Measurements from ENCODE around the gene MACC1. TPM values are rescaled to one million over a fixed set of nuclear protein-coding genes. Genes with fewer than 3 reads are reported as not detected.

MACC1 gene
- total and polyA plus RNA-seq, 10 of the 15 experiments (the other 5 are each of a cell fraction or from before 2014, with no cell fraction given) = 6.0 to 61.1 (median 12.7) TPM

GRCh38 chr7:20200361-20200760 is 16.8 kb downstream of the MACC1 start:
- no peaks in the 10 kb centered on the region for H4K20me1 ChIP-seq (ENCODE audit: control insufficient read depth, insufficient read depth)
- CTCF ChIA-PET = interaction anchor here (0.7 to 1.6 kb wide), 4 partner anchors 14 to 36 kb away, joined by 3 to 4 read pairs (median 3); no protein-coding TSS in a partner anchor
- H2AFZ ChIP-seq (ENCODE audit: control insufficient read depth, low read depth, low read length) = no peak overlapping the region
- H3K36me3 ChIP-seq (ENCODE audit: control insufficient read depth in 2 of 2, insufficient read depth in 2 of 2, low read length in 1 of 2) = peaks cover 0 to 2% of the 10 kb centered on the region in 2 experiments; a peak in 2 of 4 replicates
- WGBS (ENCODE audit: insufficient coverage, insufficient replicate concordance, low lambda C conversion rate, missing lambda C conversion rate) = 11% methylated on average over 3 of the region's 3 CpGs
- SMC1A ChIA-PET (ENCODE audit: uncharacterized antibody, unreplicated experiment) = interaction anchor here (1.2 to 6.7 kb wide), 6 partner anchors 12 to 111 kb away, joined by 3 to 123 read pairs (median 14); partner anchors contain the start of gene MACC1
- H3K4me3 ChIP-seq = no peak overlapping the region
- H3K79me2 ChIP-seq (ENCODE audit: control insufficient read depth, insufficient read depth, low read length) = peaks cover 41% of the 10 kb centered on the region
- H3K27ac ChIP-seq (ENCODE audit: control insufficient read depth, insufficient read depth) = peak overlapping the region; percentile 64; the same call in 1 of the 2 replicates
- POLR2A ChIA-PET = interaction anchor here (1.6 to 5.0 kb wide), 3 partner anchors 13 to 23 kb away, joined by 3 to 49 read pairs (median 16); no protein-coding TSS in a partner anchor
- peak; percentile 63 for ATAC-seq
- intact Hi-C loops (cut with micrococcal nuclease; ENCODE audit: unreplicated experiment) (loop anchor here (1.0 kb wide), 1 partner anchor 111 kb away; no protein-coding TSS in a partner anchor), in situ Hi-C loops (cut with MboI) (no loop called here)
- DNase-seq (ENCODE audit: low read depth, low spot score) = no peak
- RAD21 ChIA-PET (ENCODE audit: unreplicated experiment) = interaction anchor here (1.0 to 1.6 kb wide), 3 partner anchors 14 to 37 kb away, joined by 6 to 15 read pairs (median 6); no protein-coding TSS in a partner anchor
- H3K9me3 ChIP-seq (replicated peaks; ENCODE audit: control insufficient read depth, insufficient read depth, low read length) = no peaks in the 10 kb centered on the region; the same call in 2 of the 3 replicates
- no peak for FAIRE-seq
- BruUV-seq (replicated peaks) = no TSS peak
- no peaks in the 10 kb centered on the region for H3K27me3 ChIP-seq (replicated peaks in 1 of 2; ENCODE audit: control insufficient read depth in 2 of 2, insufficient read depth in 2 of 2, low read length in 1 of 2)
- H3K9ac ChIP-seq (ENCODE audit: control insufficient read depth, insufficient read depth, low read length) = no peak overlapping the region
- H3K4me2 ChIP-seq (ENCODE audit: control insufficient read depth, insufficient read depth) = peak overlapping the region; percentile 77
- peaks cover 21% of the 10 kb centered on the region for H3K4me1 ChIP-seq (ENCODE audit: control insufficient read depth, insufficient read depth, low read length)
- no peak for TF ChIP-seq TARDBP (IDR thresholded peaks at IDR 0.05; ENCODE audit: borderline replicate concordance)
- no peak for TF ChIP-seq ZBTB33 (IDR thresholded peaks at IDR 0.05)
- peak; percentile 35; the same call in 1 of the 2 replicates for TF ChIP-seq RELB (IDR thresholded peaks at IDR 0.05; ENCODE audit: low read depth)
- no peak for TF ChIP-seq SMAD1 (IDR thresholded peaks at IDR 0.05; ENCODE audit: low read depth, partially characterized antibody)
- no peak for TF ChIP-seq E4F1 (IDR thresholded peaks at IDR 0.05; ENCODE audit: borderline replicate concordance, partially characterized antibody)
- no peak for TF ChIP-seq WRNIP1 (IDR thresholded peaks at IDR 0.05; ENCODE audit: borderline replicate concordance, low read depth, low read length)
- no peak for TF ChIP-seq CBFB (IDR thresholded peaks at IDR 0.05; ENCODE audit: low read depth)
- TF ChIP-seq SREBF2 (IDR thresholded peaks at IDR 0.05; ENCODE audit: low read length) = no peak
- no peak for TF ChIP-seq POU2F2 (IDR thresholded peaks at IDR 0.05; ENCODE audit: borderline replicate concordance, low read depth, low read length)
- TF ChIP-seq SP1 (IDR thresholded peaks at IDR 0.05; ENCODE audit: low read depth, low read length) = no peak
- peak; percentile 91 for TF ChIP-seq MEF2A (IDR thresholded peaks at IDR 0.05; ENCODE audit: insufficient read depth, low read depth, low read length)
- no peak for TF ChIP-seq CBX3 (IDR thresholded peaks at IDR 0.05; ENCODE audit: borderline replicate concordance, low read depth)
- TF ChIP-seq ZNF622 (IDR thresholded peaks at IDR 0.05) = no peak
- TF ChIP-seq BCLAF1 (IDR thresholded peaks at IDR 0.05) = no peak
- TF ChIP-seq NRF1 (conservative IDR thresholded peaks at IDR 0.05; ENCODE audit: low read depth, low read length) = no peak
- no peak for TF ChIP-seq TCF3 (IDR thresholded peaks at IDR 0.05; ENCODE audit: borderline replicate concordance, insufficient read depth, low read depth, low read length)

Measured in GM12878 (cell line).